ENCODE measurements around the gene PPP4R2.

GRCh38 chr3:72982609-72983366, 13.8 kb upstream of the PPP4R2 start:
- no peak for TF ChIP-seq CTCF (IDR thresholded peaks at IDR 0.05)
- TF ChIP-seq POLR2A (IDR thresholded peaks at IDR 0.05), result no peak

Data from upper lobe of left lung (tissue), 4 donors.